HG03442 (cell line): ENCODE data around the gene CHST15.

Experiments used
- ATAC-seq: cut with Tn5 transposase; IDR thresholded peaks from one replicate; pipeline ENCODE4 v1.9.1; 2021; ENCODE audit warnings: mild to moderate bottlenecking, moderate library complexity; ENCODE audit not compliant: unreplicated experiment

The CHST15 gene

DNA sequence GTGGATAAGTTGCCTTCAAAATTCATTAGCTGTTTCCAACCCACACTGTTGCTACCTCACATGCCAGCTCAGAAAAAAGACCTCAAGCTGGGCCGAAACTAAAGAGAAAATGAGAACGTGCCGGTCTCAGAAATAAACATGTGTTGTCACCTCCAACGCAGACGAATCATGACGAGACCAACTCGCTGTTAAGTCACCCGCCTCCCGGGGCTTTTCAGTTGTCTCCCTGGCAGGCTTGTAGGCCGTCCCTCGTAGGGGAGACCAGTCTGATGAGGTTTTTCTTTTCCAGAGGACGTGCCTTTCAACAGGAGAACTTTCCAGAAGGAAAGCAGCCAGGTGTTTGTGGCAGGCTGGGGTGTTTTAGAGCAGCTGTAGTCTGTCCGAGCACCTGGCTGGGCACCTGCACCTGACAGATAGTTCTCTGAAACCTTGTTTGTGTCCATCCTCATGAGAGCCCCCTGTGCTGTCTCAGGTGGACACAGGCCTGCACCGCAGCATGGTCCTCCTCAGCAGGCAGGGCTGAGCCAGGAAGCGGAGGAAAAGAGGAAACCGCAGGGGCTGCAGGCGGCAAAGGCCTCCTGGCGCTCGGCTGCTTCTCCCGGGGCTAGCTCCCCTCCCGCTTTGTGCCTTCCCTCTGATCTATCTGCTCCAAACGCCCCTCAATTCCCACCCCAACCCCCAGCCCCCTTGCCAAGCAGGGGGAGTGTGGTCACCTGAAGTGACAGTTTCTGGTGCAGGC lies 78.8 kb downstream of the CHST15 start:
- no peak for ATAC-seq

DNA sequence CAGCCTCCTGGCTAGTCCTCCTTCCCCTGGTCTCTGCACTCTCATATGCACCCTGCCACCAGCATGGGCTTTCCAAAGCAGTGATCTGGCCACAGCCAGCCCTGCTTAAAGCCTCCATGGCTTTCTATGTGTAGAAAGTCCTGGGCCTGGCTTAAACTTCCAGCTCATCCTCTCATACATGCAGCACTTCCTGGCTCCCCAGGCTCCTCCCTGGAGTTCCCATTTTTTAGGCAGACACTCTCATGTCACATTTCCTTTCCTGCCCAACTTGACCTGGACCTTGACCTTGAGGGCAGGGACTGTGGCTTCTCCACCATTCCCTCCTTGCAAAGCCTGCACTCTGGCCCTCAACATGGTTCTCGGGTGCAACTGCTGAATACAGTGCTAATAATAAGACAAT lies 79.5 kb downstream of the CHST15 start:
- no peak for ATAC-seq

DNA sequence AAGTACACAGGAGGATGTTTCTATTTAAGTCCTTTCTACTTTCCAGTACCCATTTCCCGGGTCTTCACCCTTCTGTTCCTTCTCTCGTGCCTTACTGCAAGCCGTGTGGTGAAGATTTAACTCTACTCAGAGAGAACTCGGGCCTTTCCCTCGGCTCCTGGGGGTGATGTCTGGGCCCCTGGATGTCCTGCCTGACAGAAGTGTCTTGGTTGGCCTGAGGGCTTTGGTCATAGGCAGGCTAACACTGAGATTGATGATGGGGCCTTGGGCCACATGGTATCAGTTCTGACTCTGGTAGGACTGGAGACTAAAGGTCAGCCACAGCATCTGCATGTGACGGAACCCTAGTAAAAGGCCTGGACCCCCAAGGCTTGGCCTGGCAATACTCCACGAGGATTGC lies 80.4 kb downstream of the CHST15 start:
- no peak for ATAC-seq

DNA sequence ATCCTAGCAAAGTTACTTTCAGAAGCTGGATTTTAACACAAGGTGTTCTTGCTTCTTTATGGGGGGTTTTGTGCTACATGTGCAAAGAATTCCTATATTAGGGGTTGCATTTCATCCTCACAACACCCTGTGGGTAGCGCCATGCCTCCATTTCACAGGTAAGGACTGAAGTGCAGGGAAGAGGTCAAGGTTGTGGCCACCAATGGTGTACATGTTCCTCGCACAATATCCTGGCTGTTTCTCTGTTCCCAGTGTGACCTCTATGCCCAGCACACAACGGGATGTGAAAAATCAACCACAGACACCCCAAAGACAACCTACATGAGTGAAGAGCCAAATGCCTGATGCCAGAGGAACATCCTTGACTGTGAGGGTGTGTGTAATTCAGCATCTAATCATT lies 80.8 kb downstream of the CHST15 start:
- ATAC-seq, result no peak

DNA sequence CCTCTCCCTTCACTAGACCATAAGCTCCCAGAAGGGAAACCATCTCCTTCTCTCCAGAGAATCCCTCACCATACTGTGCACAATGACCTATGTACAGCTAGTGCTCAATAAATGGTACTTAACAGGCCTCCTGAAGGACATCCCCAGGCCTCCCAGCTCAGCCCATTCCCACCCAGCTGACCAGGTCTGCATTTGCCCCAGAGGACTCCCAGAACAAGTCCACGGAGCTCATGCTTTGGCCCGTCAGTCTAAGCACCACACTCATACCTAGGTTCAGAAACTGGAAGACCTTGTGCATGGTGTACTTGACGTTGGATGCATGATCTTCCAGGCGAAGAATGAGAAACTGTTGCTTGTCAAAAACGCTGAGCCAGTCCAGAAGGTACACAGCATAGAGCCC lies 81.3 kb downstream of the CHST15 start:
- ATAC-seq, result no peak

DNA sequence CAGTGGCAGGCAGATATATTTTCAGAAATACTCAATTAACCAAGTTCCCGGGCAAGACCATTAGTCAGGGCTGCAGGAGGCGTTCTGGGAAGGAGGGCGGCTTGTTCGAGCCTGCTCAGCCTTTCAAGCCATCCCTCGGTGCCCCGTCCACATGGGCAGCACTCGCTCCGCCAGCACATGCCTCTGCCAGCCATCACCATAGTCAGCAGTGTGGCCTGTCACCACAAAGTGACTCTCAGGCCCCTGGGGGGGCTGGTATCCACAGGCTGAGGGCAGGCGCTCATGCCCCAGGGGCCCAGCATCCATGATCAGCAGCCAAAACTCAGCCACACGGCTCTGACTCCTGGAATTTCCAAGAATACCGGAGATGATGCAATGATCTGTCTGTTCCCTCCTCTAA lies 81.9 kb downstream of the CHST15 start:
- ATAC-seq, result no peak

DNA sequence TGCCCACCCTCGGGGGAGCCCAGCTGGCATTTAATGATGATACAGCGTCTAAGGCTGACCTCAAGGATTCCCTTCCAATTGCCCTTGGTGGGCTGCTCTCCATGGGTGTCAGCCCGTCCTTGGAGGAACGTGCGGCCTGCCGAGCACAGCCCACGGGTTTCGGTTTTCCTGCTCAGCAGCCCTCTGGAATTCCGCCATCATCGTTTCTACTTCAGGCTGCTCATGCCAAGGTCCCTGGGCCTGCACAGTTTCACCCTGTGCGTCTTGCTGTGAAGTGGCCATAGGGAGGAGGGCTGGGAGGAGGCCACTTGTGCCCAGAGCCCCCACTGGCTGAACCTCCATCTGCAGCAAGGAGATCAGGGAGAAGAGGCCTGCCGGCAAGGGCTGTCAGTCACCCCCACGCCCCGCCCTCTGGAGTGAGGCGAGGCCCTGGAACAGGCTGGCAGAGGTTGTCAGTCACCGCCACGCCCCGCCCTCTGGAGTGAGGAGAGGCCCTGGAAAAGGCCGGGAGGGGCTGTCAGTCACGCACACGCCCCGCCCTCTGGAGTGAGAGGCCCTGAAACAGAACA lies 82.8 kb downstream of the CHST15 start:
- no peak for ATAC-seq

DNA sequence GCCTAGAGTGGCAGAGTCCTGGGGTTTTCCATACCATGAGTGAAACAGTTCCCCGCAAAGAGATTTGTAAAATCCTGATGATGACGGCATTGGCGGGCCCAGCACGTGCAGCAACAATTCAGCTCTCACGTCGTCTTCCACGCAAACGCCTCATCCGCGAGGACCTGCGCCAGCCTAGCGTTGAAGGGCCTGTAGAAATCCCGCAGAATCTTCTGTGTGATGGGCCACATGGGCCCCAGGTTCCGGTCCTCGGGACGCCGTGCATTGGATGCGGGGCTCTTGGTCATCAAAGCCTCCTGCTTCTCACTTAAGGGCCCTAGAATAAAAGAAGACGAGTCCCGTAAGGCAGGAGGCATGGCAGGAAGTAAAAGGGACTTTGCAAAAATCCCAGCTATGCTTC lies 83.4 kb downstream of the CHST15 start:
- no peak for ATAC-seq

DNA sequence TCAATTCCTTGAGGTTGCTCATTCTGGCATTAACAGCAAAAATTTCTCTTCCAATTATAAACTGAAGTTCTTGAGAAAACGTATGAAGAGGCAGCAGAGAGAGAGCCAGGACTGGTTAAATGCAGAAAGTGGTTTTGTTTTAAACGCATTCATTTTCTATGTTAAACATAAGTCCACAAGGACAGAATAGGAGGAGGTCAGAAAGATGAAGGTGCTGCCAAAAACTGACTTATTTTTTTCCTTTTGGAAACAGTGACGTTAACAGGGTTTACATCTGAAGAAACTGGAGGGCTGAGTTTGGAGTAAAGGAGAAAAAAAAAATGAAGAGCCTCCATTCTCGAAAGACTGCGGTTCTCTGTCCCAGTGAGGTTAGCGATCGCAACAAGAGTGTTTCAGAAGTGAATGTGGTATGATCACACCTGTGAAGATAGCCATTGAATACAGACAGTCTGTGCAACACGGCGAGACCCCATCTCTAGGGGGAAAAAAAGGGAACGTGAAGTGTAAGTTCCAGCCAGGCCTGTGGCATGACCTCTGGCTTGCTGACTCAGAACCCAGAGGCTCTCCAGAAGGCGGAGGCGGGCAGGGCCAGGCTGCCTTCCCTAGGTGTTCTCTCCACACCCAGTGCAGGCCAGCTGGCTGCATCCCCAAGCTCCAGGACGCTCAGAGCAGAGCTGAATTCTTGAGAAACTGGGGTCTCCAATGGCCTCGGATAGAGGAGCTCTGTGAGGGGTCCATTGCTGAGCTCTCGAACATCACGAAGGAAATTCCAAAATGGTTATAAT lies 84.0 kb downstream of the CHST15 start:
- no peak for ATAC-seq

DNA sequence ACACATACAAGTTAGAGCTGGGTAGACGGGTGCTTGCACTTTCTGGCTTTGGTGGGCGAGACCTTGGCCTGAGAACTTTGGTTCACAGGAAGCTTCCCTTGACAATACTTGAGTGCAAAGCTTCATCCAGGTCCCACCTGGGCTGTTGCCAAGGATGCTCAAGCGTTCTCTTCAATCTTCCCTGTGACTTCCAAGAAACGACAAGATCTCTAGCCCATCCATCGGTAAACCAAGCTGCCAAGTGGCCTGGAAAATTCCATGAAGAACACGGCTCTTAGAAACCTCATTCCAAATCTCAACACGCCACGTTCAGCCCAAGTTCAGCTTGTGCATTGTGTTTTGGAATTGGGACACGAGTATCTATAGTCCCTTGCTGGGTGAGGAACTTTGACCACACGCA lies 84.7 kb downstream of the CHST15 start:
- no peak for ATAC-seq

DNA sequence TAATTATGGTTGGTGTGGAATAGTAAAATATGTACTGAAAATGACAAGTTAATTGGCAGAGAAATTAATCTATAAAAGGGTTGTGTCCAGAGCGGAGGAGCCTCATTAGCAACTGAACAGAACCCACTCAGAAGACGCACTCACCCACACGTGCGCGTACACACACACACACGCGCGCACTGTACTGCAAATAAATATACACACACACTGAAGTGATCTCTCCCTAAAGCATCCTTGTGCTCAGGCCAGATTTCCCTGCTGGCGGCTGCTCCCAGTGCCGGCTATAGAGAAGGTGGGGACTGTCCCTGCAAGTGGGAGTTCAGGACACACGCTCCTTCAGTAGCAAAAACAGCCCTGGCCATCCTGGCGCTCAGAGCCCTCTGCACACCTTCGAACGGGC lies 85.2 kb downstream of the CHST15 start:
- no peak for ATAC-seq

DNA sequence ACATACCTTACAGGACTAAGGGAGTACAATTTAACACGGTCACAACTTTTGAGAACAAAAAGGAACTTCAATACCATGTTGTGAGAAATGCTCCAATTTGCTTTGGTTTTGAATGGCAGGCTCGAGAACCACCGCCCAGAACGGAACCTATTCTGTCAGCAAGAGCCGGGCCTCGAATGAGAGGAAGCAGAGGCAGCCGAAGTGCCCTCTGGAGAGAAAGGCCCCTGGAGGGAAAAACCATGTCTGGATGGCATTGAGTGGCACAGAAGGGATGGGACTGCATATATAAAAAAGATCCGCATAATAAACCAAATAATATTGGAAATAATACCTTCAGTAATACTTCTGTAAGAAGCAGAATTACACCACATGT lies 85.6 kb downstream of the CHST15 start:
- no peak for ATAC-seq

DNA sequence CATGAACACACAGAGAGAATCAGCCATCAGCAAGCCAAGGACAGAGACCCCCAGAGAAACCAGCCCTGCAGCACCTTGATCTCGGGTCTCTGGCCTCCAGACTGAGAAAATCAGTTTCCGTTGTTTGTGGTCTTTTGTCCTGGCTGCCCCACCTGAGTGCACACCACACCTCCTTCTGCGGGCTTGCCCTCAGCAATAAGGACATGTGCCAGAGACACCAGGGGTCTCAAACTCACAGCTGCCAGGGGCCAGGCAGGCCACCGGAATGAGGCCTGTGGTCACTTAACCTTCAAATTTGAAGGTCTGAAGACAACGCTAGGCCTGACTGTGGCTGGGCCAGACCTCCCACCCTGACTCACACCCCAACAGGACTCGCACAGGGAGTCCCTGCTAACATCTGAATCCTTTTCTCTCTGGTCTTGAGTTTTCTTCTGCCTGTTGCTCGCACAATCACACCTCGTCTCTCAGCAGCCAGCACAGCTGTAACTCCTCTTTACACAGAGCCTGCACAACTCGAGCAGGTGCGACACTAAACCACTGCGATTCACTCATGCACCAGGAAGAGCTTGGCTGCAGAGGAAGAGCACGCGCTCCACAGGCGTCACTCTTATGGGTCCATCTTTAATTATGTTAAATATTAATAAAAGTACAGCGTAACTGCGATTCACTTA lies 86.2 kb downstream of the CHST15 start:
- ATAC-seq, result no peak

DNA sequence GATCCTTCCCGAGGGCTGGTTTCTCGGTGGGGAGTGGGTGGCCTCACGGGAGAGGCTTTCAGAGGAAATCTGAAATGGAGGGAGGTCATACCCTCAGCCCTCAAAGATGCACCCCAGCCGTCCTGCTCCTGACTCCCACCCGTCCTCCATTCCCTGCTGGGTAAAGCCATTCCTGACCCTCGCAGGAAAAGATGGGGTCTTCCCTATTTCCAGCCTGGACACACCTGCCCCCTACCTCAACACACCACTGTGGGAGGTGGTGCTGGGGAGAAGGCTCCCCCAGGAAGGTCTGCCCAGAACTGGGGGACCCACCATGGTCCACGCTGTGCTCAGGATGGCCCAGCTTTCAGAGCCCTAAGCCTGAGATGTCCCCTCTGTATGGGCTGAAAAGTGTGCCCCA lies 86.9 kb downstream of the CHST15 start:
- no peak for ATAC-seq

DNA sequence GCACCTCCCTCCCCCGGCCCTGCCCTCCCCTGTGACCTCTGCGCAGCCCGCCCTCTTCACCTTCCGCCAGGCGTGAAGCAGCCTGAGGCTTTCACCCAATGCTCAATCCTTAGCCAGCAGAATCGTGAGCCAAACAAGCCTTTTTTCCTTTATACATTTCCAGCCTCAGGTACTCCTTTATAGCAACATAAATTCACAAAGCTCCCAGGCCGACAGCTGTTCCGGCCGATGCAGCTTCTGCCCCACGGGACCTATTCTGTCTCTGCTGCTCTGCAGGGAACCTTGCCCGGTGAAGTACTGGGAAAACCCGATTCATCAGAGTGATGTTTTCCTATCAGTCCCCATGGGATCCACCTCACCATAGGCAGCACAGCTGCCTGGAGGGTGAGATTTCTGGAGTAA lies 87.4 kb downstream of the CHST15 start:
- ATAC-seq, result no peak

DNA sequence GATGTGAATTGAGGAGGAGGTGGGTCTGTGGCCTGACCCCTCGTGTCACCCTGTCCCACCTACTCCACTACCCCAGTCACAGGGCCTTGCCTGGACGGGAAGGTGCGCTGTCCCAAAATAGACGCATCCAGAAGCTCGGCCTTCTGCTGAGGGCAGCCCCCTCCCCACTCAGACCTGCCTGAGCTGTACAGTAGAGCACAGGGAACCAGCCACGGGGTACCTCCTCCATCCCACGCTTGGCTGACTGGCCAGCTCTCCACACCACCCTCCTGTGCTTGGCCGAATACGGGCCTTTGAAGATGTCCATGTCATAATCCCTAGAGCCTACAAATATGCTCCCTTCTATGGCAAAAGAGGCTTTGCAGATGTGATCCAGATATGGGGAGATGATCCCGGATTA lies 88.3 kb downstream of the CHST15 start:
- ATAC-seq, result no peak

DNA sequence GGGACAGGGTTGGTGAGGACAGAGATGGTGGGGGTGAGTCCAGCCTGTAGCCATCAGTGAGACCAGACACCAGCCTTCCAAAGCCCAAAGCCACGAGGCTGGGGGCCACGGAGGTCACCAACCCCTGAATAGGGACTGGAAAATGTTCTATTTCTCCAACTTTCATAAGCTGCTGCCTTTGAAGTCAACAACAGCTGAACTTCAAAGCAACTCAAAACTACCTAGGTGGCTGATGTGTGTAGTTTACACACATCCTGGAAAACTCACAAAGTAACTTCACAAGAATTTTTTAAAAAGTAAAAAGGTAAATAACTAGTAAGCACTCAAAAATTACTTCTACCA lies 88.8 kb downstream of the CHST15 start:
- no peak for ATAC-seq

DNA sequence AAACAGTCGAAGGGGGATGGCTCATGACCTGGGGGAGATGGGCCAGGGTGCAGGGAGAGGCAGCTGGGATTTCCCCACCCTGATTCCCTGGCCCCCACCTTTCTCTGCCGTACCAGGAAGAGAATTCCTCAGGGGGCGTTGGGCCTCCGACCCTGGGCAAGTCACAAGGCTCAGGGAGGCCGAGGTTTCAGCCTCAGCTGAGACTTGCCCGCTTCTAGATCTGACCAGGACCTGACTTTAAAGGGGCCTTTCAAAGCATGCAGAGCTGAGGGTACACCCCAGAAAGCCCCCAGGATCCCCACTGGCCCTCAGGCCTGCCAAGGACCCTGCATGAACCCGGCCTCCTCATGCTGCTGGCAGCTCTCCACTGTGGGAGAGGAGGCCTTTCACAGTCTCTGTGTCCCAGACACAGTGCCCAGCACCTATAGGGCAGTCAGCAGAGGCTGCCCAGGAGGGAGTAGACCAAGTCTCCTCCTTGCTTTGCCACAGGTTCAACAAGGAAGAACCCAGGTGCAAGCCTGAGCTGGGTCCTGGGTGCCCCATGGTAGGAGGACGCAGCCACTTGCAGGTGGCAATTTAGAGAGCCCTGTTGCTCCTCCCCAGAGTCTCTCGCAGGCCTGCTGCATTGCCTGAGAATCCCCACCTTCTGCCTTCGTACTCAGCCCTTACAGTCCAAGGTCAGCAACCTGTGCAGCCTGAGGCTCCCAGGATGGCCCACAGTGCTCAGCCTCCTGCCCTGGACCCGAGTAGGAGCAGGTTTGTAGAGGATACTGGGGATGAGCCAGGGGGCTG lies 89.3 kb downstream of the CHST15 start:
- ATAC-seq, result no peak

DNA sequence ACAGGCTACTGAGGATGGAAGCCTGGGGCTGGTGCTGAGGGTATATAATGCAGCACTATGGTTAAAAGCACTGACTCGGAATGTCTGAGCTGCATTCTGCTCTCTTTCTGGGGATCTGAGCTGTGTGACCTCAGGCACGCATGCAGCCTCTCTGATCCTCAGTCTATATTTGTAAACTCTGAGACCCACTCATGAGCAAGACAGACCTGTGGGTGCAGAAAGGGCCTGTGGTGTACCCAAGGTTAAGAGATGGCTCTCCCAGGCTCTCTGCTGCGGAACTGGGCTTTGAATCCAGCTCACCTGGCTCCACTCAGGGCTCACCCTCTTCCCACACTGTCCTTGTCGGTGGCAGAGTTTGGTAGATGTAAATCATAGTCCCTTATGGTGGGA lies 89.9 kb downstream of the CHST15 start:
- no peak for ATAC-seq

DNA sequence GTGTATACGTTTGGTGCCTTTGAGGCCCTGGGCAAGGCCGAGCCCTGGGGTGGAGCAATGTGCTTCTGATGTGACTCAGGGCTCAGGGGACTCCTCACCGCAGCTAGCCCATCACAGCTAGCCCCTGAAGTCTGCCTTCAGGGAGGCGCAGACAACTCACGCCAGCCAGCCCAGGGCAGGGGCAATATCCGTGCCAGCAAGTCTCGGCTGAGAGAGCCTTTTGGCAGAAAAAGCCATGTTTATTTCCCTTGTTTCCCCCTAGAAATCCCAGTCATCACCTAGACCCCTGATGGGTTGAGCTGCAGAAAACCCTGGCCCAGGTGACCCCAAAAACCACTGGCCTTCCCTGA lies 90.4 kb downstream of the CHST15 start:
- ATAC-seq, result no peak

DNA sequence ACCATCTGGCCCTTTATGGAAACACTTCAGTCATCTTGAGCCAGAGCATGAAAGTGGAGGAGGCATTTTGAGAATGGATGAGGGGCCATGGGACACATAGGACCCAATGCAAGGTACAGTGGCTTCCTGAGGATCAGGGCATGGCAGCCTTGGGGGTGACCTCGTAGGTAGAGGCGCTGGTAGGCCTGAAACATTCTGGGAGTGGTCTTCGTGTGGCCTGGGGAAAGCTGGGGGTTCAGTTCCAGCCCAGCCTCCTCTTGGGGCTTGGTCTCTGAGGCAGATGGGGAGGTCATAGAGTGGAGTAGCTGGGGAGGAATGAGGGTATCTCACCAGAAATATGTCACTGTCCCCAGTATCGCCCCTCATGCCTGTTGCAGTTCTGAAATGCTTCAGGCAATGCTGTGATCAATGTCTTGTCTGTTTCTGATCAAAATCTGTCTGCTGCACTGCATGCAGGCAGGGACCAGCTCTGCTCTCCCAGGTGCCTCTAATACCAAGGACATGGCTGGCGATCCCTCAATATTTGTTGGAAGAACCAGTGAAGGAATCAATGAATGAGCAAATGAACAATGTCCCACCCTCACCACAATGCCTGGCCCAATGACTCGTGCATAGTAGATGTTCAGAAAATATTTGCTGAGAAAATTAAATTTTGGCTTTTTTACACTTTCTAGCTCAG lies 90.9 kb downstream of the CHST15 start:
- ATAC-seq, result no peak
